ENCODE data around the gene PCBD1. TPM values are rescaled to one million over a fixed set of nuclear protein-coding genes. Genes with fewer than 3 reads are reported as not detected.

Gene PCBD1
- total and polyA plus RNA-seq, 2 experiments from 2014 or later, result 33.3 to 78.5 TPM

DNA sequence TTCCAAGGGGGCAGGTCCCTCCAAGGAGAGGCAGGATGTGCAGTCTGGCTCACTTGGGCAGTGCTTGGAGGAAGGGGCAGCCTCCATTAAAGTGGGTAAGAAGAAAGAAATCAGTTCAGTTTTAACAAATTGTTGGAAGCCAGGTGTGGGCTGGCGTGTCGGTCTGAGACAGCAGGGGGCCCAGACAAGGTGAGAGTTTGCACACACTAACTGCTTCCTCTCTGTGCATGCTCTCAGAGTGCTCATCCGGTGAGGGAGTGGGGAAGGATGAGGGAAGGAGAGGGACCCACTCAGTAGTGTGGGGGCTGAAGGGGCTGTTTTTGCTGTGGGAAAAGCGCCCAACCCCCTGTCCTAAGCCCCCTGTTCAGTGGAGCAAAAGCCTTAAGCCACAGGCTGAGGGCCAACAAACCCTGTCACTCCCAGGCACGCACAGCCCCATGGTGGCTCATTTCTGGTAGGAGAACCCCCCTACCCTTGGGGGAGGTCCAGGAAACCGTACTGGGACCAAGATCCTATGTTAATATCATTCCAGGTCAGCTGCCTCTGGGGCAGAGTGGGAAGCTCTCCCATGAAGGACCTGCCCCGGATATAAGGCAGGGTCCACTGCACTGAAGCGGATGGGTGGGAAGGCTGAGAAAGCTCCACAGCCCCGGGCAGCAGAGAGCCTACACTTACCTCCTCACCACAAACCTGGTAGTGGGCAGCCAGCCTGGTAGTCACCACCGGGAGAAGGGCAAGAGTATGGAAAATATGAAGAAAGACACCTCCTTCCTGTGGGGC, 5.1 kb upstream of the PCBD1 start (continued):
- TF ChIP-seq, protein P1, sequence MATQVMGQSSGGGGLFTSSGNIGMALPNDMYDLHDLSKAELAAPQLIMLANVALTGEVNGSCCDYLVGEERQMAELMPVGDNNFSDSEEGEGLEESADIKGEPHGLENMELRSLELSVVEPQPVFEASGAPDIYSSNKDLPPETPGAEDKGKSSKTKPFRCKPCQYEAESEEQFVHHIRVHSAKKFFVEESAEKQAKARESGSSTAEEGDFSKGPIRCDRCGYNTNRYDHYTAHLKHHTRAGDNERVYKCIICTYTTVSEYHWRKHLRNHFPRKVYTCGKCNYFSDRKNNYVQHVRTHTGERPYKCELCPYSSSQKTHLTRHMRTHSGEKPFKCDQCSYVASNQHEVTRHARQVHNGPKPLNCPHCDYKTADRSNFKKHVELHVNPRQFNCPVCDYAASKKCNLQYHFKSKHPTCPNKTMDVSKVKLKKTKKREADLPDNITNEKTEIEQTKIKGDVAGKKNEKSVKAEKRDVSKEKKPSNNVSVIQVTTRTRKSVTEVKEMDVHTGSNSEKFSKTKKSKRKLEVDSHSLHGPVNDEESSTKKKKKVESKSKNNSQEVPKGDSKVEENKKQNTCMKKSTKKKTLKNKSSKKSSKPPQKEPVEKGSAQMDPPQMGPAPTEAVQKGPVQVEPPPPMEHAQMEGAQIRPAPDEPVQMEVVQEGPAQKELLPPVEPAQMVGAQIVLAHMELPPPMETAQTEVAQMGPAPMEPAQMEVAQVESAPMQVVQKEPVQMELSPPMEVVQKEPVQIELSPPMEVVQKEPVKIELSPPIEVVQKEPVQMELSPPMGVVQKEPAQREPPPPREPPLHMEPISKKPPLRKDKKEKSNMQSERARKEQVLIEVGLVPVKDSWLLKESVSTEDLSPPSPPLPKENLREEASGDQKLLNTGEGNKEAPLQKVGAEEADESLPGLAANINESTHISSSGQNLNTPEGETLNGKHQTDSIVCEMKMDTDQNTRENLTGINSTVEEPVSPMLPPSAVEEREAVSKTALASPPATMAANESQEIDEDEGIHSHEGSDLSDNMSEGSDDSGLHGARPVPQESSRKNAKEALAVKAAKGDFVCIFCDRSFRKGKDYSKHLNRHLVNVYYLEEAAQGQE (IDR thresholded peaks at IDR 0.05; ENCODE audit: unreplicated experiment), result no peak

DNA sequence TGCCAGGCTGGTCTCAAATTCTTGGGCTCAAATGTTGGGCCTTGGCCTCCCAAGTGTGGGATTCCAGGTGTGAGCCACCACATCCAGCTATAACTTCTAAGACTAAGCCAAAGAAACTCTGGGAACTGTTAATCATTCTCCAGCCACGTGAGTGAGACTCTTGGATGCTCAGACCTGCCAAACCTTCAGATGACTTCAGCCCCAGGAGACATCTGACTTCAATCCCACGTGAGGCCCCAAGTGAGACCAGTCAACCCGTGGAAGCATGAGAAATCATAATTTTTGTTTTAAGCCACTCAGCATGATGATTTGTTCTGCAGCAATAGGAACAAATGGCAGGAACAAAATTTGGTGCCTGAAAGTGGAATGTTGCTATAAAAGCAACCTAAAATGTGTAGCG, 4.3 kb upstream of the PCBD1 start:
- H3K27me3 Mint-ChIP-seq (ENCODE audit: insufficient read depth, low read depth, poor library complexity), result peaks cover 4% of the 10 kb centered on the region
- Histone ChIP-seq H3K36me3 (ENCODE audit: insufficient read depth) (no peaks in the 10 kb centered on the region), H3K9me2 (ENCODE audit: insufficient read depth) (no peaks in the 10 kb centered on the region), H4K20me1 (replicated peaks; ENCODE audit: insufficient read depth) (no peaks in the 10 kb centered on the region), H3K4me2 (no peak overlapping the region), H3K79me2 (replicated peaks; ENCODE audit: insufficient read depth) (no peaks in the 10 kb centered on the region), H3K4me1 (ENCODE audit: insufficient read depth) (peaks cover 23% of the 10 kb centered on the region), H3F3A (replicated peaks; ENCODE audit: low read depth) (no peaks in the 10 kb centered on the region), H2AFZ (no peak overlapping the region), H3K4me3 (no peak overlapping the region), H3K27me3 (ENCODE audit: insufficient read depth) (no peaks in the 10 kb centered on the region), H3K27ac (ENCODE audit: low read depth) (no peak overlapping the region)
- no peak for TF ChIP-seq POLR2AphosphoS5 (IDR thresholded peaks at IDR 0.05; ENCODE audit: low read depth)
- TF ChIP-seq, protein P2, sequence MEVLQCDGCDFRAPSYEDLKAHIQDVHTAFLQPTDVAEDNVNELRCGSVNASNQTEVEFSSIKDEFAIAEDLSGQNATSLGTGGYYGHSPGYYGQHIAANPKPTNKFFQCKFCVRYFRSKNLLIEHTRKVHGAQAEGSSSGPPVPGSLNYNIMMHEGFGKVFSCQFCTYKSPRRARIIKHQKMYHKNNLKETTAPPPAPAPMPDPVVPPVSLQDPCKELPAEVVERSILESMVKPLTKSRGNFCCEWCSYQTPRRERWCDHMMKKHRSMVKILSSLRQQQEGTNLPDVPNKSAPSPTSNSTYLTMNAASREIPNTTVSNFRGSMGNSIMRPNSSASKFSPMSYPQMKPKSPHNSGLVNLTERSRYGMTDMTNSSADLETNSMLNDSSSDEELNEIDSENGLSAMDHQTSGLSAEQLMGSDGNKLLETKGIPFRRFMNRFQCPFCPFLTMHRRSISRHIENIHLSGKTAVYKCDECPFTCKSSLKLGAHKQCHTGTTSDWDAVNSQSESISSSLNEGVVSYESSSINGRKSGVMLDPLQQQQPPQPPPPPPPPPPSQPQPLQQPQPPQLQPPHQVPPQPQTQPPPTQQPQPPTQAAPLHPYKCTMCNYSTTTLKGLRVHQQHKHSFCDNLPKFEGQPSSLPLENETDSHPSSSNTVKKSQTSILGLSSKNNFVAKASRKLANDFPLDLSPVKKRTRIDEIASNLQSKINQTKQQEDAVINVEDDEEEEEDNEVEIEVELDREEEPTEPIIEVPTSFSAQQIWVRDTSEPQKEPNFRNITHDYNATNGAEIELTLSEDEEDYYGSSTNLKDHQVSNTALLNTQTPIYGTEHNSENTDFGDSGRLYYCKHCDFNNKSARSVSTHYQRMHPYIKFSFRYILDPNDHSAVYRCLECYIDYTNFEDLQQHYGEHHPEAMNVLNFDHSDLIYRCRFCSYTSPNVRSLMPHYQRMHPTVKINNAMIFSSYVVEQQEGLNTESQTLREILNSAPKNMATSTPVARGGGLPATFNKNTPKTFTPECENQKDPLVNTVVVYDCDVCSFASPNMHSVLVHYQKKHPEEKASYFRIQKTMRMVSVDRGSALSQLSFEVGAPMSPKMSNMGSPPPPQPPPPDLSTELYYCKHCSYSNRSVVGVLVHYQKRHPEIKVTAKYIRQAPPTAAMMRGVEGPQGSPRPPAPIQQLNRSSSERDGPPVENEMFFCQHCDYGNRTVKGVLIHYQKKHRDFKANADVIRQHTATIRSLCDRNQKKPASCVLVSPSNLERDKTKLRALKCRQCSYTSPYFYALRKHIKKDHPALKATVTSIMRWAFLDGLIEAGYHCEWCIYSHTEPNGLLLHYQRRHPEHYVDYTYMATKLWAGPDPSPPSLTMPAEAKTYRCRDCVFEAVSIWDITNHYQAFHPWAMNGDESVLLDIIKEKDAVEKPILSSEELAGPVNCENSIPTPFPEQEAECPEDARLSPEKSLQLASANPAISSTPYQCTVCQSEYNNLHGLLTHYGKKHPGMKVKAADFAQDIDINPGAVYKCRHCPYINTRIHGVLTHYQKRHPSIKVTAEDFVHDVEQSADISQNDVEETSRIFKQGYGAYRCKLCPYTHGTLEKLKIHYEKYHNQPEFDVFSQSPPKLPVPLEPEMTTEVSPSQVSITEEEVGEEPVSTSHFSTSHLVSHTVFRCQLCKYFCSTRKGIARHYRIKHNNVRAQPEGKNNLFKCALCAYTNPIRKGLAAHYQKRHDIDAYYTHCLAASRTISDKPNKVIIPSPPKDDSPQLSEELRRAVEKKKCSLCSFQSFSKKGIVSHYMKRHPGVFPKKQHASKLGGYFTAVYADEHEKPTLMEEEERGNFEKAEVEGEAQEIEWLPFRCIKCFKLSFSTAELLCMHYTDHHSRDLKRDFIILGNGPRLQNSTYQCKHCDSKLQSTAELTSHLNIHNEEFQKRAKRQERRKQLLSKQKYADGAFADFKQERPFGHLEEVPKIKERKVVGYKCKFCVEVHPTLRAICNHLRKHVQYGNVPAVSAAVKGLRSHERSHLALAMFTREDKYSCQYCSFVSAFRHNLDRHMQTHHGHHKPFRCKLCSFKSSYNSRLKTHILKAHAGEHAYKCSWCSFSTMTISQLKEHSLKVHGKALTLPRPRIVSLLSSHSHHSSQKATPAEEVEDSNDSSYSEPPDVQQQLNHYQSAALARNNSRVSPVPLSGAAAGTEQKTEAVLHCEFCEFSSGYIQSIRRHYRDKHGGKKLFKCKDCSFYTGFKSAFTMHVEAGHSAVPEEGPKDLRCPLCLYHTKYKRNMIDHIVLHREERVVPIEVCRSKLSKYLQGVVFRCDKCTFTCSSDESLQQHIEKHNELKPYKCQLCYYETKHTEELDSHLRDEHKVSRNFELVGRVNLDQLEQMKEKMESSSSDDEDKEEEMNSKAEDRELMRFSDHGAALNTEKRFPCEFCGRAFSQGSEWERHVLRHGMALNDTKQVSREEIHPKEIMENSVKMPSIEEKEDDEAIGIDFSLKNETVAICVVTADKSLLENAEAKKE (CRISPR knock-in tag; IDR thresholded peaks at IDR 0.05), result no peak
- TF ChIP-seq, protein P3, sequence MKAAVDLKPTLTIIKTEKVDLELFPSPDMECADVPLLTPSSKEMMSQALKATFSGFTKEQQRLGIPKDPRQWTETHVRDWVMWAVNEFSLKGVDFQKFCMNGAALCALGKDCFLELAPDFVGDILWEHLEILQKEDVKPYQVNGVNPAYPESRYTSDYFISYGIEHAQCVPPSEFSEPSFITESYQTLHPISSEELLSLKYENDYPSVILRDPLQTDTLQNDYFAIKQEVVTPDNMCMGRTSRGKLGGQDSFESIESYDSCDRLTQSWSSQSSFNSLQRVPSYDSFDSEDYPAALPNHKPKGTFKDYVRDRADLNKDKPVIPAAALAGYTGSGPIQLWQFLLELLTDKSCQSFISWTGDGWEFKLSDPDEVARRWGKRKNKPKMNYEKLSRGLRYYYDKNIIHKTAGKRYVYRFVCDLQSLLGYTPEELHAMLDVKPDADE (IDR thresholded peaks at IDR 0.05), result no peak
- TF ChIP-seq EZH2phosphoT487 (IDR thresholded peaks at IDR 0.05; ENCODE audit: unreplicated experiment), result no peak
- H3K27ac Mint-ChIP-seq, result no peak overlapping the region
- no peak overlapping the region for H3K4me3 Mint-ChIP-seq
- ATAC-seq (no peak), DNase-seq (ENCODE audit: low spot score) (no peak)
- H3K36me3 Mint-ChIP-seq (ENCODE audit: low read depth), result no peaks in the 10 kb centered on the region
- H3K4me1 Mint-ChIP-seq, result peaks cover 38% of the 10 kb centered on the region
- peaks cover 12% of the 10 kb centered on the region for H3K9me3 Mint-ChIP-seq

Measured in GM23338 (cell line).